ENCODE measurements around the gene NFKBIZ. TPM values are rescaled to one million over a fixed set of nuclear protein-coding genes. Genes with fewer than 3 reads are reported as not detected.

The NFKBIZ gene
- total RNA-seq, 2 donors from 2014 or later: 26.6 to 28.7 TPM

DNA sequence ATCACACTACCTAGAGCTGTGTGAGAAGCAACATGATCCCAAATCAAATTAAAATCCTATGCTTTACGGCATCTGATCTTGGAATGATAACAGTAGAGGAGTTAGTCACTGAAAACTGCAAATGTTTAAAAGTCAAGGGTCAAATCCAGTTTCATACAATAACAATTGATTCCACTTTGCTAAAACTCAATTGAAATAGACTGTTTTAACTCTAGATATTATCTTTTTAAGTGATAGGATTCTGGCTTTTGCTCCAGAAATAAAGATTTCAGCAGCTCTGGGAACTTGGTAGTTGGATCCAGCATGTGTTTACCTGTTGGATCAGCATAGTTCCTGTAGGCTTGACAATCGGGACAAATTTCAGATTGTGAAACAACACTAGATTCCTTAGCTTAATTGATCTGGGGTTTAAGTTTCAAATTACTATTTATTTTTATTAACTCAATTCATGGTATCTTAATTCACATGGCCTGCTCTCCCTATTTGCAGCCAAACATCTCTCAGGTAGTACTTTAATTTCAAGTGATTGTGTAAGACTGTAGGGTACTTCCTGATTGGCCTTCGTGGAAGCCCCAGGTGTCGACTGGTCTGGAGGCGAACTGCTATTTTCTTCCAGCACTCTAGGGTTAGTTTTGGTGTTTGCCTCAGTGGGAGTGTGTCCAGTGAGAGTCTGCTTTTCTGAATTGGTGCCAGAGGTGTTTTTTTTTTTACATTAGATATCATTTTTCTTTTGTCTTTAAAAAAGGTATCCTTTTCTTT lies 16.6 kb downstream of the NFKBIZ start:
- no peaks in the 10 kb centered on the region for H3K9me3 ChIP-seq
- peaks cover 0 to 16% of the 10 kb centered on the region in 2 donors for H3K4me1 ChIP-seq
- no peak for DNase-seq (ENCODE audit: low spot score)
- H3K27me3 ChIP-seq: no peaks in the 10 kb centered on the region
- peaks cover 4% of the 10 kb centered on the region for H3K36me3 ChIP-seq
- TF ChIP-seq, protein P1, sequence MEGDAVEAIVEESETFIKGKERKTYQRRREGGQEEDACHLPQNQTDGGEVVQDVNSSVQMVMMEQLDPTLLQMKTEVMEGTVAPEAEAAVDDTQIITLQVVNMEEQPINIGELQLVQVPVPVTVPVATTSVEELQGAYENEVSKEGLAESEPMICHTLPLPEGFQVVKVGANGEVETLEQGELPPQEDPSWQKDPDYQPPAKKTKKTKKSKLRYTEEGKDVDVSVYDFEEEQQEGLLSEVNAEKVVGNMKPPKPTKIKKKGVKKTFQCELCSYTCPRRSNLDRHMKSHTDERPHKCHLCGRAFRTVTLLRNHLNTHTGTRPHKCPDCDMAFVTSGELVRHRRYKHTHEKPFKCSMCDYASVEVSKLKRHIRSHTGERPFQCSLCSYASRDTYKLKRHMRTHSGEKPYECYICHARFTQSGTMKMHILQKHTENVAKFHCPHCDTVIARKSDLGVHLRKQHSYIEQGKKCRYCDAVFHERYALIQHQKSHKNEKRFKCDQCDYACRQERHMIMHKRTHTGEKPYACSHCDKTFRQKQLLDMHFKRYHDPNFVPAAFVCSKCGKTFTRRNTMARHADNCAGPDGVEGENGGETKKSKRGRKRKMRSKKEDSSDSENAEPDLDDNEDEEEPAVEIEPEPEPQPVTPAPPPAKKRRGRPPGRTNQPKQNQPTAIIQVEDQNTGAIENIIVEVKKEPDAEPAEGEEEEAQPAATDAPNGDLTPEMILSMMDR (IDR thresholded peaks at IDR 0.05): no peak
- no peak overlapping the region for H3K27ac ChIP-seq
- no peak overlapping the region for H3K4me3 ChIP-seq

DNA sequence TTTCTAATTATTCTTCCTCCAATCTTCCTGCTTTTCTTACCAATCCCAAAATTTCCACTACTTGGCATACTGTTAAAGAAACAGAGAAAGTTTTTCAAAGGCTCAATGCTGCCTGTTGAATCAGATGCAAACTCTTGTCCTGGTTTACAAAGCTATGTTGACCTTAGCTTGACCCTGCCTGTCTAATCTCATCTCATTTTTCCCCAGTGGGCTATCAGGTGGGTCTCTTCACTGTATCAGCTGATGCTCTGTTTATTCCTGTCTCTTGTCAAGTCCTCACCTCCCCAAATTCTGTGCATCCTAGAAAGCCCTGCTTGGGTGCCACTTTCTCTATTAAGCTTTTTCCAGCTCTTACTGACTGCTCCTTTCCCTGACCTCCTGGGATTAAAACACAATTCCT lies 18.2 kb downstream of the NFKBIZ start:
- Histone ChIP-seq H3K27me3 (no peaks in the 10 kb centered on the region), H3K27ac (no peak overlapping the region), H3K4me1 (peaks cover 0 to 16% of the 10 kb centered on the region in 2 donors), H3K9me3 (no peaks in the 10 kb centered on the region), H3K4me3 (no peak overlapping the region), H3K36me3 (no peaks in the 10 kb centered on the region)
- no peak for DNase-seq (ENCODE audit: low spot score)
- TF ChIP-seq, protein P1 (IDR thresholded peaks at IDR 0.05): no peak

DNA sequence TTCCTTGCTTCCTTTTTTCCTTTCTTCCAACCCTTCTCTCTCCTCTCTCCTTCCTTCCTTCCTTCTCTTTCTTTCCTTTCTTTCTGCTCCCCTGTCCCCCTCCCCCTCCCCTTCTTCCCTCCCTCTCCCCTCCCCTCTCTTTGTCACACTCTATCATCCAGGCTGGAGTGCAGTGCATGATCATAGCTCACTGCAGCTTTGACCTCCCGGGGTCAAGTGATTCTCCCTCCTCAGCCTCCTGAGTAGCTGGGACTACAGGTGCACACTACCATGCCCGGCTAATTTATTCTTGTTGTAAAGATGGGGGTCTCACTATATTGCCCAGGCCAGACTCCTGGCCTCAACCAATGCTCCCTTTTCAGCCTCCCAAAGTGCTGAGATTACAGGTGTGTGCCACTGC lies 18.7 kb downstream of the NFKBIZ start:
- no peak for DNase-seq (ENCODE audit: low spot score)
- Histone ChIP-seq H3K4me3 (no peak overlapping the region), H3K27ac (no peak overlapping the region), H3K4me1 (peaks cover 0 to 16% of the 10 kb centered on the region in 2 donors), H3K27me3 (no peaks in the 10 kb centered on the region), H3K36me3 (no peaks in the 10 kb centered on the region), H3K9me3 (no peaks in the 10 kb centered on the region)
- TF ChIP-seq, protein P1 (IDR thresholded peaks at IDR 0.05): no peak

DNA sequence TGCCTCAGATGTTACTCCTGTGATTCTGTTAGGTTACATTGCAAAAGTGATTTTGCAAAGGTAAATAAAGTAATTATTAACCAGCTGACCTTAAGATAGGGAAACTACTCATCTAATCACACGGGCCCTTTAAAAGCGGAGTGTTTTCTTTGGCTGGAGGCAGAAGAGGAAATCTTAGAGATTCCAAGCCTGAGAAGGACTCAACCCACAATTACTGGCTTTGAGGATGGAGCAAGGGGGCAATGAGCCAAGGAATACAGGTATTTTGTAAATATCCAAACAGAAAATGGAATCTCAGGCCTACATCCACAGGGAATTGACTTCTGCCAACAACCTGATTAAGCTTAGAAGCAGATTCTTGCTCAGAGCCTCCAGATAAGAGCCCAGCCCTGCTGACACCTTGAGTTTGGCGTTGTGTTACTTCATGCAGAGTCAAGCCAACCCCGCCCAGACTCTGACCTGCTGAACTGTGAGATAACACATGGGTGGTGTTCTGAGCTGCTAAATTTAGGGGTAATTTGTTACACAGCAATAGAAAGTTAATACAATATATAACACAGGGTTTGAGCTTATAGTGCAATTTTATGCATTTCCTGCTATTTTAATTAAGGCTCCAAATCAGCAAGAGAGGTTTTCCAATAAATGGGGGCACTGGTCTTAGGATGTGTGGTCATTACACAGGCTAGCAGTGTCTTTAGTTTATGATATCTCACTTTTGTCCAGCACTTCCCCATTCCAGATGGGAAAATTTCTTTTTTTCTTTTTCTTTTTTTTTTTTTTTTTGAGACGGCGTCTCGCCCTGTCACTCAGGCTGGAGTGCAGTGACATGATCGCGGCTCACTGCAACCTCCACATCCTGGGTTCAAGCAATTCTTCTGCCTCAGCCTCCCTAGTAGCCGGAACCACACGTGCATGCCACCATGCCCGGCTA lies 19.5 kb downstream of the NFKBIZ start:
- Histone ChIP-seq H3K4me1 (peaks cover 0 to 16% of the 10 kb centered on the region in 2 donors), H3K27ac (peak overlapping the region in 1 of 2 donors; percentile 0), H3K27me3 (no peaks in the 10 kb centered on the region), H3K9me3 (no peaks in the 10 kb centered on the region), H3K4me3 (no peak overlapping the region), H3K36me3 (no peaks in the 10 kb centered on the region)
- peak; percentile 84 for DNase-seq (ENCODE audit: low spot score)
- TF ChIP-seq, protein P1 (IDR thresholded peaks at IDR 0.05): no peak

DNA sequence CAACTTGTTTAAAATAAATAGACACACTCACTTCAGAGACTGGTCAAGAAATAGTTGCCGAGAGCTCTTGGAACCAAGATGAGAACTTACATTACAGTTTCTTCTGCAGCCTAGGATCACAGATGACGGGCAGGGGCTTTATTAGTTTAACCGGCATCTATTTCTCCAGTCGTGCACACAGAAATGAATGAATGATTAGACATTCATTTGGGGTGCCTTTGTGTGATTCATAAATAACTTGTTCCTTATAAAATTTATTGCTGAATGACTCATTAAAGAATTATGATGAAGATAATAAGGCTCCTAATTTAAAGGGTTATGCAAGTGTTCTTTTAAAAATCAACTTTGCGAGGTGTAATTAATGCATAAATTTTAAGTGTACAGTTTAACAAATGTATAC lies 20.8 kb downstream of the NFKBIZ start:
- no peak overlapping the region for H3K27ac ChIP-seq
- no peak overlapping the region for H3K4me3 ChIP-seq
- TF ChIP-seq, protein P1 (IDR thresholded peaks at IDR 0.05): no peak
- no peaks in the 10 kb centered on the region for H3K36me3 ChIP-seq
- DNase-seq (ENCODE audit: low spot score): no peak
- no peaks in the 10 kb centered on the region for H3K9me3 ChIP-seq
- no peaks in the 10 kb centered on the region for H3K27me3 ChIP-seq
- H3K4me1 ChIP-seq: peaks cover 0 to 16% of the 10 kb centered on the region in 2 donors

All from right atrium auricular region (tissue), 2 donors.